GM12878 (cell line): ENCODE results near the gene MBNL3. TPM values are rescaled to one million over a fixed set of nuclear protein-coding genes. Genes with fewer than 3 reads are reported as not detected.

Experiments
- ATAC-seq: fragments of 200-7000 bp; cut with Tn5 transposase; 3 replicates; pipeline ENCODE4 v1.9.1; 2020; ENCODE audit warnings: mild to moderate bottlenecking, moderate library complexity
- BruUV-seq: library from RNA; stranded (reverse); fragments of 400-500 nt; replicated peaks from 2 replicates; lab custom pipeline; 2021; lab: Mats Ljungman, UMichigan
- CTCF ChIA-PET: fragments of 300-600 bp; sonication (Branson Sonifier 250); formaldehyde crosslinking; extraction: SDS; loops from one replicate; lab custom pipeline; 2021; ENCODE audit warnings: inconsistent platforms; lab: Yijun Ruan, JAX
- POLR2A ChIA-PET: fragments of 350-600 bp; formaldehyde crosslinking; extraction: SDS; loops from one replicate; lab custom pipeline; 2021; ENCODE audit warnings: inconsistent platforms; lab: Charles Lee
- RAD21 ChIA-PET: fragments of 300-600 bp; sonication (Branson Sonifier 250); formaldehyde crosslinking; loops from one replicate; lab custom pipeline; 2023; ENCODE audit warnings: antibody characterized with exemption; ENCODE audit not compliant: unreplicated experiment; lab: Charles Lee
- SMC1A ChIA-PET: fragments of 300-600 bp; sonication (Branson Sonifier 250); formaldehyde crosslinking; loops from one replicate; lab custom pipeline; 2023; ENCODE audit not compliant: unreplicated experiment, uncharacterized antibody; lab: Charles Lee
- DNase-seq: peaks from one replicate; pipeline ENCODE4 v3.0.0-alpha.2; 2011; ENCODE audit warnings: low read depth, low spot score
- FAIRE-seq: peaks from 3 replicates; lab custom pipeline; 2011; peaks lifted over from hg19 to GRCh38; lab: Jason Lieb, UNC
- H2AFZ ChIP-seq: 2 replicates; pipeline ENCODE4 v1.6.0; 2011; ENCODE audit warnings: low read depth, low read length, control low read depth; ENCODE audit not compliant: control insufficient read depth
- H3K27ac ChIP-seq: 2 replicates; pipeline ENCODE4 v1.5.1; 2011; ENCODE audit warnings: control low read depth; ENCODE audit not compliant: control insufficient read depth, insufficient read depth
- H3K27me3 ChIP-seq, 2 experiments: replicated peaks in 1 of 2; 2 replicates each; pipeline versions ENCODE4 v1.6.0 to v1.6.1; 2011; ENCODE audit warnings: low read length in 1 of 2; ENCODE audit not compliant: control insufficient read depth in 2 of 2, insufficient read depth in 2 of 2
- H3K36me3 ChIP-seq, 2 experiments: 2 replicates each; pipeline ENCODE4 v1.5.1; 2011; ENCODE audit warnings: low read length in 1 of 2; ENCODE audit not compliant: control insufficient read depth in 2 of 2, insufficient read depth in 2 of 2
- H3K4me1 ChIP-seq: 2 replicates; pipeline ENCODE4 v1.6.1; 2011; ENCODE audit warnings: mild to moderate bottlenecking, low read length, moderate library complexity, mixed read lengths; ENCODE audit not compliant: control insufficient read depth, insufficient read depth
- H3K4me2 ChIP-seq: 2 replicates; pipeline ENCODE4 v1.6.0; 2011; ENCODE audit warnings: control low read depth; ENCODE audit not compliant: control insufficient read depth, insufficient read depth
- H3K4me3 ChIP-seq: fragments of 200-600 bp; sonication (generic); 2 replicates; pipeline ENCODE4 v1.5.1; 2016
- H3K79me2 ChIP-seq: 2 replicates; pipeline ENCODE4 v1.6.0; 2011; ENCODE audit warnings: low read length; ENCODE audit not compliant: control insufficient read depth, insufficient read depth
- H3K9ac ChIP-seq: 2 replicates; pipeline ENCODE4 v1.8.0; 2011; ENCODE audit warnings: low read length, control low read depth, mixed read lengths; ENCODE audit not compliant: control insufficient read depth, insufficient read depth
- H3K9me3 ChIP-seq: replicated peaks from 3 replicates; pipeline ENCODE4 v1.5.1; 2011; ENCODE audit warnings: mild to moderate bottlenecking, low read length; ENCODE audit not compliant: control insufficient read depth, insufficient read depth
- H4K20me1 ChIP-seq: 2 replicates; pipeline ENCODE4 v1.6.0; 2011; ENCODE audit not compliant: control insufficient read depth, insufficient read depth
- DPF2 ChIP-seq: fragments of 450-650 bp; IDR thresholded peaks from 2 replicates; pipeline ENCODE4 v1.6.1; 2017; ENCODE audit warnings: mild to moderate bottlenecking
- HDAC2 ChIP-seq: fragments of 200-600 bp; sonication (generic); IDR thresholded peaks from 2 replicates; pipeline ENCODE4 v1.6.1; 2017
- IKZF2 ChIP-seq, 2 experiments: fragments of 450-650 bp; IDR thresholded peaks; 2 replicates each; pipeline ENCODE4 v1.6.1; 2017; ENCODE audit warnings: mild to moderate bottlenecking in 2 of 2, moderate library complexity in 2 of 2
- MTA2 ChIP-seq: fragments of 450-650 bp; IDR thresholded peaks from 2 replicates; pipeline ENCODE4 v1.6.1; 2016; ENCODE audit warnings: low read depth, mild to moderate bottlenecking, moderate library complexity
- MYC ChIP-seq: IDR thresholded peaks from 2 replicates; pipeline ENCODE4 v1.6.1; 2011; ENCODE audit warnings: mild to moderate bottlenecking, low read length, moderate library complexity, inconsistent platforms; ENCODE audit not compliant: insufficient read depth, insufficient replicate concordance, insufficient read length, severe bottlenecking
- NBN ChIP-seq: fragments of 450-650 bp; IDR thresholded peaks from 2 replicates; pipeline ENCODE4 v1.6.1; 2016
- POLR2AphosphoS5 ChIP-seq: IDR thresholded peaks from 2 replicates; pipeline ENCODE4 v1.6.1; 2011; ENCODE audit warnings: mild to moderate bottlenecking, low read length, inconsistent platforms
- RUNX3 ChIP-seq: IDR thresholded peaks from 2 replicates; pipeline ENCODE4 v1.6.1; 2012; ENCODE audit warnings: low read length, inconsistent platforms
- TCF12 ChIP-seq: IDR thresholded peaks from 2 replicates; pipeline ENCODE4 v1.6.1; 2011; ENCODE audit warnings: low read depth, mild to moderate bottlenecking, low read length
- TCF7 ChIP-seq: IDR thresholded peaks from 2 replicates; pipeline ENCODE4 v1.6.1; 2014; ENCODE audit warnings: antibody characterized with exemption, borderline replicate concordance
- YBX1 ChIP-seq: fragments of 450-650 bp; IDR thresholded peaks from 2 replicates; pipeline ENCODE4 v1.6.1; 2016; ENCODE audit warnings: antibody characterized with exemption
- ZBTB40 ChIP-seq: fragments of 450-650 bp; IDR thresholded peaks from 2 replicates; pipeline ENCODE4 v1.6.1; 2016; ENCODE audit warnings: mild to moderate bottlenecking, moderate library complexity, borderline replicate concordance
- ZNF217 ChIP-seq: fragments of 450-650 bp; IDR thresholded peaks from 2 replicates; pipeline ENCODE4 v1.6.1; 2017; ENCODE audit warnings: antibody characterized with exemption, mild to moderate bottlenecking
- ZNF687 ChIP-seq: fragments of 450-650 bp; IDR thresholded peaks from 2 replicates; pipeline ENCODE4 v1.6.1; 2017; ENCODE audit warnings: mild to moderate bottlenecking, moderate library complexity
- WGBS: methylation state at CpG from one replicate; pipeline ENCODE4 v1.1.6; 2016; ENCODE audit warnings: low lambda C conversion rate; ENCODE audit not compliant: insufficient replicate concordance, insufficient coverage; ENCODE audit errors: missing lambda C conversion rate; 5-methylcytosine and 5-hydroxymethylcytosine counted together
- in situ Hi-C: fragments of 300-500 bp; cut with MboI; formaldehyde crosslinking; loops from 9 replicates; pipeline ENCODE4 v1.14.3; 2018; ENCODE audit warnings: mixed read lengths
- intact Hi-C: fragments of 100-400 bp; cut with micrococcal nuclease; formaldehyde crosslinking; loops from one replicate; pipeline ENCODE4 v1.14.2; 2022; ENCODE audit not compliant: unreplicated experiment
- polyA plus RNA-seq, 11 experiments: library from polyadenylated mRNA; depleted of rRNA in 4 of 11; unstranded in 6 of 11; stranded (reverse) in 5 of 11; fragments of >200 nt; fragmentation: Nextera tagmentation in 4 of 11; fragmentation: Illumina TruSeq in 1 of 11; extraction: Ambion mirVana in 4 of 11; extraction: Trizol in 1 of 11; gene quantifications; 1 replicate in 1 of 11; 2 replicates in 10 of 11; pipeline versions ENCODE4 v1.2.1 to v1.2.3, GENCODE V29; 2011 to 2016; ENCODE audit warnings: inconsistent platforms in 2 of 11, missing spikeins in 2 of 11, low read depth in 1 of 11
- total RNA-seq, 4 experiments: library from RNA; depleted of rRNA in 3 of 4; stranded (reverse); fragments of >200 nt in 3 of 4; fragmentation: Illumina TruSeq in 1 of 4; extraction: Trizol in 1 of 4; gene quantifications; 2 replicates each; pipeline versions ENCODE4 v1.2.1 to v1.2.3, GENCODE V29; 2013 to 2021

Gene MBNL3
- total and polyA plus RNA-seq, 10 of the 15 experiments (the other 5 are each of a cell fraction or from before 2014, with no cell fraction given) = 3.4 to 33.1 (median 12.6) TPM

GRCh38 chrX:132489578-132490419 lies 961 bp upstream of the MBNL3 start (continued):
- TF ChIP-seq ZBTB40 = no peak
- TF ChIP-seq, all 136 proteins: peak for 9

- FAIRE-seq = no peak
- intact Hi-C loops = loop anchor here (2.0 to 5.0 kb wide), 3 partner anchors 195 to 657 kb away; partner anchors contain the start of gene RAP2C
- Histone ChIP-seq H3K4me1 (no peaks in the 10 kb centered on the region), H3K9ac (peak overlapping the region; percentile 86), H4K20me1 (no peaks in the 10 kb centered on the region), H3K36me3 (no peaks in the 10 kb centered on the region), H3K4me3 (peak overlapping the region; percentile 72), H3K27me3 (no peaks in the 10 kb centered on the region), H3K79me2 (peaks cover 33% of the 10 kb centered on the region), H2AFZ (no peak overlapping the region), H3K4me2 (peak overlapping the region; percentile 38; the same call in 1 of the 2 replicates), H3K27ac (peak overlapping the region; percentile 81), H3K9me3 (no peaks in the 10 kb centered on the region)
- ATAC-seq = peak; percentile 46
- CTCF ChIA-PET = no interaction called here
- RAD21 ChIA-PET = interaction anchor here (1.3 kb wide), 1 partner anchor 660 kb away, joined by 3 read pairs; no protein-coding TSS in a partner anchor
- BruUV-seq = TSS peak; percentile 56
- no peak for DNase-seq
- SMC1A ChIA-PET = interaction anchor here (0.7 to 2.1 kb wide), 4 partner anchors 9 to 658 kb away, joined by 3 to 6 read pairs (median 4); no protein-coding TSS in a partner anchor
- in situ Hi-C loops = no loop called here
- POLR2A ChIA-PET = interaction anchor here (4.6 kb wide), 1 partner anchor 8 kb away, joined by 27 read pairs; no protein-coding TSS in a partner anchor
- WGBS = 18% methylated on average over 8 of the region's 8 CpGs
- TF ChIP-seq ZNF217 = peak; percentile 68; the same call in 1 of the 2 replicates
- peak; percentile 48 for TF ChIP-seq MTA2
- TF ChIP-seq IKZF2 (IDR thresholded peaks at IDR 0.05) = peak in 1 of 2 experiments; percentile 44; a peak in 2 of 4 replicates
- TF ChIP-seq RUNX3 = peak; percentile 74
- peak; percentile 59; the same call in 1 of the 2 replicates for TF ChIP-seq NBN
- TF ChIP-seq ZNF687 = no peak
- TF ChIP-seq HDAC2 = no peak
- peak; percentile 91 for TF ChIP-seq DPF2
- TF ChIP-seq YBX1 = no peak
- TF ChIP-seq MYC = no peak
- peak; percentile 88 for TF ChIP-seq TCF7
- TF ChIP-seq TCF12 = no peak
- TF ChIP-seq POLR2AphosphoS5 = no peak
Measured at GRCh38 chrX:132488180-132488705, 595 bp downstream of the MBNL3 start.
